H1 (cell line): ENCODE data around the gene AHR.

Experiments
- CBX5 ChIP-seq: fragments of 300-800, 300-1000 bp; sonication (generic); IDR thresholded peaks from 2 replicates; pipeline ENCODE4 v1.7.1; 2016; ENCODE audit warnings: antibody characterized with exemption, low read length, low read depth
- CTBP2 ChIP-seq: IDR thresholded peaks from 2 replicates; pipeline ENCODE4 v1.7.0; 2011; ENCODE audit warnings: borderline replicate concordance, mild to moderate bottlenecking, moderate library complexity, mixed read lengths, low read length; ENCODE audit not compliant: insufficient read depth, insufficient read length
- NRF1 ChIP-seq: IDR thresholded peaks from 2 replicates; pipeline ENCODE4 v1.6.1; 2011; ENCODE audit warnings: mild to moderate bottlenecking, low read depth, low read length, improper control_type of control experiment
- TF ChIP-seq, protein P1 (sequence below), 3 experiments: IDR thresholded peaks; 1 replicate in 2 of 3; 2 replicates in 1 of 3; pipeline versions ENCODE4 v1.5.1 to v1.6.1; 2011; ENCODE audit warnings: low read length in 3 of 3, mild to moderate bottlenecking in 3 of 3, inconsistent platforms in 2 of 3, low read depth in 1 of 3, moderate library complexity in 1 of 3; ENCODE audit not compliant: insufficient read depth in 1 of 3; ENCODE audit errors: control extremely low read depth in 1 of 3

DNA sequence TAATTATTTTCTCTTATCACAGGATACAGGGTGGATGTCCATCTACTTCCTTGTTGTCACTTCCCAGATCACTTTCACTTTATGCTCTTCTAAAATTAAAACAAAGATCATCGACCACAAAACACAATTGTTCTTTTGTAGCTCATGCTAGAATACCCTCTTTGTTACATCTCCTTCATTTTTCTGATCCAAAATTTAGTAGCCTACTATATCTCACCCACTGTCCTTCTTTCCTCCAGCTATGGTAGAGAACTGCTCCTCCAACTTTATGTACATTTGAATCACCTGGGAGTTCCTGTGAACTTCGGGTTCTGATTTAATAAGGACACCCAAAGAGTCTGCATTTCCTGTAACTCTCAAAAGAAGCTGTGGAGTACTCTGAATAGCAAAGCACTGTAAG is 1.2 kb upstream of the AHR start:
- TF ChIP-seq NRF1 (no peak), CBX5 (no peak), CTBP2 (no peak)
- TF ChIP-seq, protein P1, sequence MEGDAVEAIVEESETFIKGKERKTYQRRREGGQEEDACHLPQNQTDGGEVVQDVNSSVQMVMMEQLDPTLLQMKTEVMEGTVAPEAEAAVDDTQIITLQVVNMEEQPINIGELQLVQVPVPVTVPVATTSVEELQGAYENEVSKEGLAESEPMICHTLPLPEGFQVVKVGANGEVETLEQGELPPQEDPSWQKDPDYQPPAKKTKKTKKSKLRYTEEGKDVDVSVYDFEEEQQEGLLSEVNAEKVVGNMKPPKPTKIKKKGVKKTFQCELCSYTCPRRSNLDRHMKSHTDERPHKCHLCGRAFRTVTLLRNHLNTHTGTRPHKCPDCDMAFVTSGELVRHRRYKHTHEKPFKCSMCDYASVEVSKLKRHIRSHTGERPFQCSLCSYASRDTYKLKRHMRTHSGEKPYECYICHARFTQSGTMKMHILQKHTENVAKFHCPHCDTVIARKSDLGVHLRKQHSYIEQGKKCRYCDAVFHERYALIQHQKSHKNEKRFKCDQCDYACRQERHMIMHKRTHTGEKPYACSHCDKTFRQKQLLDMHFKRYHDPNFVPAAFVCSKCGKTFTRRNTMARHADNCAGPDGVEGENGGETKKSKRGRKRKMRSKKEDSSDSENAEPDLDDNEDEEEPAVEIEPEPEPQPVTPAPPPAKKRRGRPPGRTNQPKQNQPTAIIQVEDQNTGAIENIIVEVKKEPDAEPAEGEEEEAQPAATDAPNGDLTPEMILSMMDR (IDR thresholded peaks at IDR 0.05; ENCODE audit: control extremely low read depth in 1 of 3, insufficient read depth in 1 of 3, low read depth in 1 of 3, low read length in 3 of 3), result no peak
